GM19023 (cell line): ENCODE measurements around the gene ECD.

Experiments used
- ATAC-seq: cut with Tn5 transposase; IDR thresholded peaks from one replicate; pipeline ENCODE4 v1.9.1; 2021; ENCODE audit warnings: mild to moderate bottlenecking, moderate library complexity; ENCODE audit not compliant: unreplicated experiment

Gene ECD

DNA sequence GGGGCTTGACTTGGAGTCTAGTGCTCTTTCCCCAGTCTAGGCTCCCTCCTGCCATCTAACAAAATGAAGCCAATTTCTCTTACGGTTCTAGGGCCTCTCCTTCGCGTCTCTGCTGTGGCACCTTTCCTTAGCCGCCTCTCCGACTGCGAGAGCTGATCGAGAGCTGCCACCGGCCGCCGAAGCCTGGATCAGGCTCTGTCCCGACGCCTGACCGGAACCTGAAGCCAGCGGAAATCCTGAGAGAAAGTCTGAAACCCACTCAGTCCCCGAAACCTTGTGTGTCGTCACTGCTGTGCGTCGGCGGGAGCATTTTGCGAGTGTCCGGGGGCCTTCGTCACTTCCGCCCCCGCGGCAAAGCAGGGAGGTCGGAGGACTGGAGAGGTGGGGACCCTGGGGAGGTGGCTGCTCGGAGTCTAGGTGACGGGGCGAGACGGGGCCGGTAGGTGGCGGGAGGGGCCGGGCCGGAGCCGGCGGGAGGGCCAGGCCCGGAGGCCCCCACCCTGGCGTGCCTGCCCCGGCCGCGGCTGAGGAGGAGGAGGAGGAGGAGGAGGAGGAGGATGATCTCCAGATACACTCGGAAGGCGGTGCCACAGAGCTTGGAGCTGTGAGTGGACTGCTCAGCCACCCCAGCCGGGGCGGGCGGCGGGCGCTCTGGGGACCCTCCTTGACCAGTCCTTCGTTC, at the start of gene ECD, which contains the start of gene FAM149B1:
Gene ECD (minus strand): TSS at position 226 of the 682 bp plus-strand sequence. CDS start 4,071 bp downstream, outside the sequence.
Gene FAM149B1 (plus strand): TSS at position 337 of the 682 bp plus-strand sequence. CDS start 221 bp downstream, at position 558.
- peak; percentile 92 for ATAC-seq

DNA sequence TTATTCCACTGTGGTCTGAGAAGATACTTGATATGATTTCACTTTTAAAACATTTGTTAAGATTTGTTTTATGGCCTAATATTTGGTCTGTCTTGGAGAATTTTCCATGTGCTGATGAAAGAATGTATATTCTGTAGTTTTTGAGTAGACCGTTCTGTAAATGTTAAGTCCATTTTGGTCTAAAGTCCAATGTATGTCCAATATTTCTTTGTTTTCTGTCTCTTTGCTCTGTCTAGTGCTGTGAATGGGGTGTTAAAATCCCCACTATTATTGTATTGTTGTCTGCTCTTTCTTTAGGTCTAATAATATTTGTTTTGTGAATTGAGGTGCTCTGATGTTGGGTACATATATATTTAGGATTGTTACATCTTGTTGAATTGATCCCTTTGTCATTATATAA, 47.9 kb upstream of the ECD start:
- ATAC-seq, result no peak

GRCh38 chr10:73211106-73211811, 43.5 kb upstream of the ECD start:
- no peak for ATAC-seq

- ATAC-seq, result no peak
These were observed 42.7 kb upstream of the ECD start for GRCh38 chr10:73210395-73211105.

- no peak for ATAC-seq
These were observed 41.9 kb upstream of the ECD start for GRCh38 chr10:73209705-73210104.

DNA sequence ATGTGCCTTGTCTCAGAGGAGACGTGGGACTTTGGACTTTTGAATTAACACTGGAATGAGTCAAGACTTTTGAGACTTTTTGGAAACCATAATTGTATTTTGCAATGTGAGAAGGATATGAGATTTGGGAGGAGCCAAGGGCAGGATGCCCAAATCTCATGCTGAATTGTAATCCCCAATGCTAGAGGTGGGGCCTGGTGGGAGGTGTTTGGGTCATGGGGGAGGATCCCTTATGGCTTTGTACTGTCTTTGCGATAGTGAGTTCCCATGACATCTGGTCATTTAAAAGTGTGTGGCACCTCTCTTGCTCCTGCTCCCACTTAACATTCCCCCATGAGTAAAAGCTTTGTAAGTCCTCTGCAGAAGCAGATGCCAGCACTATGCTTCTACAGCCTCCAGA, 40.1 kb upstream of the ECD start:
- ATAC-seq, result no peak

- ATAC-seq, result no peak
These were observed 38.6 kb upstream of the ECD start for GRCh38 chr10:73206385-73206784.

- ATAC-seq, result no peak
These were observed 38.1 kb upstream of the ECD start for GRCh38 chr10:73205890-73206289.

GRCh38 chr10:73205081-73205480, 37.3 kb upstream of the ECD start:
- no peak for ATAC-seq

- ATAC-seq, result no peak
These were observed 22.4 kb upstream of the ECD start for GRCh38 chr10:73190188-73190587.

GRCh38 chr10:73186266-73186665, 18.5 kb upstream of the ECD start:
- no peak for ATAC-seq

DNA sequence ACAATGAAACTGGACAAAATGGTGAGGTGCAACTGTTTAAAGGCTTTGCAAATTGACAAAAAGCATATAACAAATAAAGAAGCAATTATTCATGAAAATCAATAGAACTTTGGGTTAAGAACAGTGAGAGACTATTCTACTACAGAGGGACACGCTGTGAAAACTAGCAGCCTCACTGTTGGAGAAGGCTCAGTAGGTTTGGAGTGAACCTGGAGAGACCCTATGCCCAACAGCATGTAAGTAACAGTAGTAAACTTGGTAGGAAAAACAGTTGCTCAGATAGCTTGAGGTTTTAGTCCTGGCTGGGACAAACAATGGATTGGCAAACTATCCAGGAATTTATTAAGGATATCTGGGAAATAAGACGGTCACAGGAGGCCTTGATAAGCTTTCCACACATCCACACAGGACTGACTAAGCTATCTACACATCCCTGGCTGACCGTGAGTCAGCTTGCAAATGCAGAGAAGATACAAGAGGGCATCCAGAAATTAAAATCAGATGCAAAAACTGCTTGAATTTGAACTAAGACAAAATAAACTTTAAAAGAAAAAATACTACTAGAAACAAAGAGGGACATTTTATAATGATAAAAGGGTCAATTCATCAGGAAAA, 16.0 kb upstream of the ECD start:
- no peak for ATAC-seq

DNA sequence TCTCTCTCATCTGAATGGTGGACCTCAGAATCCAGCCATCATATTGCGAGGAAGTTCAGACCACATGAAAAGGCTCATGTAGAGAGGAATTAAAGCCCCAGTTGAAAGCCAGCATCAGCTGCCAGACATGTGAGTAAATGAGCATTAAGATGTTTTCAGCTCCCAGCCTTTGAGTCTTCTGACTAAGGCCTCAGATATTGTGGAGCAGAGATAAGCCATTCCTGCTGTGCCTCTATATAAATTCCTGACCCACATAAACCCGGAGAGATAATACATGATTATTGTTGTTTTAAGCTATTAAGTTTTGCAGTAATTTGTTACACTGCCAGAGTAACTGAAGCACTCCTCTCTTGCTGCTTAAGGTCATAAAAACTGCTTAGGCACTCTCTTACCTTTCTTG, 14.8 kb upstream of the ECD start:
- no peak for ATAC-seq

DNA sequence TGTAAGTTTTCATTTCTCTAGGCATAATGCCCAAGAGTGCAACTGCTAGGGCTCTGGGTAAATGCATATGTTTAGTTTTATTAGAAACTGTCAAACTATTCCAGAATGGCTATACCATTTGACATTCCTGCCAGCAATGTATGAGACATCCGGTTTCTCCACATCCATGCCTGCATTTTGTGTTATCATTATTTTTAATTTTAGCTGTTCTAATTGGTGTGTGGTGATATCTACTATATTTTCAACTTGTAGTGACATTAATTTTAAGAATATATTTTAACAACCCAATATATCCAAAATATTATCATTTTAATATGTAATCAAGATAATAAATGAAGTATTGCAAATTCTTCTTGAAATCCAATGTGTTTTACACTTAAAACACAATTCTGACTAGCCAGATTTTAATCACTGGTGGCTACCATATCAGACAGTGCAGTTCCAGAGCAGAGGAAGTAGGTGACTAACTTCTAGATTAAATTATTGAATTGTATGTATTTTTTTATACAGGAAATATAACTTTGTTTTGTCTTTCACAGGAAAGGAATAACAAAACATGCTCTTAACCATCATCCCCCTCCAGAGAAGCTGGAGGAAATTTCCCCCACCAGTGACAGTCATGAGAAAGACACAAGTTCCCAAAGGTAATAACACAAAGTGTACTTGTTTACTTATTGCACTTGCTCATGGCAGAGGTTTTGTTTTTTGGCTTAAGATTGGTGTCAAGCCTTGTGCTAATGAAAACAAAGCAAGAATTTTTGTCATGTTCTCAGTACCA, 6.5 kb upstream of the ECD start:
- ATAC-seq, result no peak

DNA sequence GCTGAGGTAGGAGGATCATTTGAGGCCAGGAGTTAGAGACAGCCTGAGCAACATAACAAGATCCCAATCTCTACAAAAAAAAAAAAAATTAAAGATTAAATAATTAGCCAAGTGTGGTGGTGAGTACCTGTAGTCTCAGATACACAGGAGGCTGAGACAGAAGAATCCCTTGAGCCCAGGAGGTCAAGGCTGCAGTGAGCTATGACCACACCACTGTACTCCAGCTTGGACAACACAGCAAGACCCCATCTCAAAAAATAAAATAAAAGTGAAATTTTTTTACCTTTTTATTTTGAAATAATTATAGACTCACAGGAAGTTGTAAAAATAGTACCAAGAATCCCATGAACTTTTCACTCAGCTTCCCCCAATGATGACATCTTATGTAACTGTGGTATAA, 5.1 kb upstream of the ECD start:
- ATAC-seq, result no peak

DNA sequence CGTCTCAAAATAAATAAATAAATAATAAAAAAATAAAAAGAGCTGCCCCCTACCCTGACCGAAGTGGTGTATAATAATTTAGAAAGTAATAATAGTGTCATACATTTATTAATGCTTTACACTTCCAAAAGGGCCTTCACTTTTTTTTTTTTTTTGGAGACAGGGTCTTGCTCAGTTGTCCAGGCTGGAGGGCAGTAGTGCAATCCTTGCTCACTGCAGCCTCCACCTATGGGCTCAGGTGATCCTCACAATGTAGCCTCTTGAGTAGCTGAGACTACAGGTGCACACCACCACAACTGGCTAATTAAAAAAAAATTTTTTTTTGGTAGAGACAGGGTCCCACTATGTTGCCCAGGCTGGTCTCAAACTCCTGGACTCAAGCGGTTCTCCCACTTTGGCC, 1.5 kb upstream of the ECD start:
- no peak for ATAC-seq

DNA sequence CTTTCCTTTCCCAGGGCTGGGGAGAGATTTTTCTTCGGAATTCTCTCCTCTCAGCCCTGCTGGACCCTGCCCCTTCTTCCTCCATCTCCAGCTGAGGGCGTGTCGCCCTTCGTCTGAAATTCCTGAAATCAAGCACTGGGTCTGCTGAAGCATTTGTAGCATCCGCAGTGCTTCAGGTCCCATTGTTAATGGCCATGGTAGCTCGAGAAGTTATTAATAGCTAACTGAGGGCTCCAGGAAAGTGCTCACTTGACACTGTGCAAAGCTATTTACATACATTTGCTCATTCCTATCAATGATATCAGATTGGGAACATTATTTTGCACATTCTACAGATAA, 626 bp upstream of the ECD start:
- ATAC-seq, result peak; percentile 6

GRCh38 chr10:73167458-73167782, 388 bp downstream of the ECD start:
- no peak for ATAC-seq

DNA sequence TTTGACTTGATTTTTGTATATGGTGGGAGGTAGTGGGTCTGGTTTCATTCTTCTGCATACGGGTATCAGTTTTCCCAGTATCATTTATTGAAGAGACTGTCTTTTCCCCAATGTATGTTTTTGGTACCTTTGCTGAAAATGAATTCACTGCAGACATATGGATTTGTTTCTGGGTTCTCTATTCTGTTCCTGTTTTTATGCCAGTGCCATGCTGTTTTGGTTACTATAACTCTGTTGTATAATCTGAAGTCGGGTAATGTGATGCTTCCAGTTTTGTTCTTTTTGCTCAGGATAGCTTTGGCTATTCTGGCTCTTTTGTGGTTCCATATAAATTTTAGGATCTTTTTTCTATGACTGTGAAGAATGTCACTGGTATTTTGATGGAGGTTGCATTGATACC, 836 bp downstream of the ECD start:
- no peak for ATAC-seq

DNA sequence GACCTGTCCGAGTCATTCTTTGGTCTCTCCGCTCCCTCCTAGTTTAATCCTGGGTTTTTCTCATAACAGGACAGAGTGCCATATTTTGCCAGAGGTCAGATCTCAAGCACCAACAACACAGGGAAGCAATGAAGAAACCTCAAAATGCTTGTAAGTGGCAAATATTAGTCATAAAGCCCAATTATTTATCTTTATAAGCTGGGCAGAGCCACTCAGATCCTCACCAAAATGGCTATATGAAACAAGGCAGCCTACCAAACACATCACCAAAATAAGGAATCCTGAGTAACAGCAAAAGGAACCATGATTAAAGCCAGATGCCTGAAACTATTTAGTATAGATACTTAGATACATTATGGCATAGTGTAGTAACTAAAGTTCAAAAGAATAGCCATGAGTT, 4.7 kb downstream of the ECD start:
- ATAC-seq, result no peak

DNA sequence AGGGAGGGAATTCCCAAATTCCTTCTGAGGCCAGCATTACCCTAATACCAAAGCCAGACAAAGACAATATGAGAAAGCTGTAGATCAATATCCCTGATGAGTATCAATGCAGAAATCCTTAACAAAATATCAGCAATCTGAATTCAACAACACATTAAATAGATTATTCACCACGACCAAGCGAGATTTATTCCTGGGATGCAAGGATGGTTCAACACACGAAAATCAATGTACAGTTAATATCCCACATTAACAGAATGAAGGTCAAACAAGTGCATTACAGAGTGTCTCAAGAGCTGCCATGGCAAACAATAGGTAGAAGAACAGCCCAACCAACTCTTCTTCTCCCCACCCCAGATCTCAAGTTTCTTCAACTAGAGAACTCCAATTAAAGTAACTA, 6.1 kb downstream of the ECD start:
- ATAC-seq, result no peak
